GM19455 (cell line): ENCODE data around the gene FNIP2.
"Not testable (repeated sequence)": the region's sequence is repeated elsewhere in the genome, so short reads cannot be mapped to it uniquely, and the experiment has no call there.

Experiments
- ATAC-seq: cut with Tn5 transposase; IDR thresholded peaks from one replicate; pipeline ENCODE4 v1.9.1; 2021; ENCODE audit not compliant: unreplicated experiment

The FNIP2 gene

GRCh38 chr4:158948071-158948470 is 179.2 kb downstream of the FNIP2 start:
- ATAC-seq = no peak

- no peak for ATAC-seq
These were observed 180.3 kb downstream of the FNIP2 start for GRCh38 chr4:158949099-158949498.

GRCh38 chr4:158952221-158952774 is 183.5 kb downstream of the FNIP2 start:
- not testable (repeated sequence) for ATAC-seq

GRCh38 chr4:158956345-158956744 is 187.5 kb downstream of the FNIP2 start:
- not testable (repeated sequence) for ATAC-seq

GRCh38 chr4:158956918-158957317 is 188.1 kb downstream of the FNIP2 start:
- not testable (repeated sequence) for ATAC-seq
